WERI-Rb-1 (cell line): ENCODE data around the gene ZFYVE21.

Experiments used
- DNase-seq: peaks from one replicate; pipeline ENCODE4 v3.0.0-alpha.2; 2020
- H3K27ac ChIP-seq: fragments of 250-450 bp; sonication (Bioruptor Pico); 2 replicates; pipeline ENCODE4 v1.5.1; 2020; ENCODE audit warnings: mild to moderate bottlenecking, moderate library complexity
- H3K27me3 ChIP-seq: fragments of 250-450 bp; sonication (Bioruptor Pico); 2 replicates; pipeline ENCODE4 v1.5.1; 2021; ENCODE audit warnings: mild to moderate bottlenecking, low read depth, moderate library complexity; ENCODE audit not compliant: insufficient read depth, severe bottlenecking
- H3K36me3 ChIP-seq: fragments of 250-450 bp; sonication (Bioruptor Pico); 2 replicates; pipeline ENCODE4 v1.5.1; 2020; ENCODE audit warnings: mild to moderate bottlenecking, moderate library complexity
- H3K4me3 ChIP-seq: 2 replicates; pipeline ENCODE4 v1.5.1; 2011; ENCODE audit warnings: low read depth, mild to moderate bottlenecking, control low read depth, low read length
- H3K9me3 ChIP-seq: fragments of 250-450 bp; sonication (Bioruptor Pico); 2 replicates; pipeline ENCODE4 v1.5.1; 2021; ENCODE audit warnings: mild to moderate bottlenecking, moderate library complexity; ENCODE audit not compliant: severe bottlenecking
- CTCF ChIP-seq: IDR thresholded peaks from 2 replicates; pipeline ENCODE4 v1.5.1; 2011; ENCODE audit warnings: low read depth, mild to moderate bottlenecking, control low read depth, inconsistent platforms, low read length

Gene ZFYVE21

DNA sequence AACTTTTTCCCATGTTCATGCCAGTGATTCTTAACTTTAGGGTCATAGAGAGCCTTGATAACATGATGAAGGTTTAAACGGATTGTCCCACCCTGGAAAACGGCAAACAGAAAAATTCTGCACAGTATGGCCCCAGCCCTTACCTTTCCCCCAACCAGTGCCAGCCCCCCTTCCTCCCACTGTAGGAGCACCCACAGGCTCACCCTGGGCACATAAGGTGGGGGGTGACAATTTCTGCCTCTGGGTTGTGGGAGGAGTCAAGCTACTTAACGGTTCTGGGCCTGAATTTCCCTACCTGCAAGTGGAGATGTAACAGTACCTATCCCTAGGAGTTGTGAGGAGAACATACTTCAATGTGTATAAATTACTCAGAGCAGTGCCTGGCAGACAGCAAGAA is 18.4 kb upstream of the ZFYVE21 start:
- Histone ChIP-seq H3K9me3 (no peaks in the 10 kb centered on the region), H3K27ac (no peak overlapping the region), H3K4me3 (no peak overlapping the region), H3K36me3 (peaks cover 77% of the 10 kb centered on the region), H3K27me3 (no peaks in the 10 kb centered on the region)
- no peak for TF ChIP-seq CTCF
- DNase-seq, result no peak

DNA sequence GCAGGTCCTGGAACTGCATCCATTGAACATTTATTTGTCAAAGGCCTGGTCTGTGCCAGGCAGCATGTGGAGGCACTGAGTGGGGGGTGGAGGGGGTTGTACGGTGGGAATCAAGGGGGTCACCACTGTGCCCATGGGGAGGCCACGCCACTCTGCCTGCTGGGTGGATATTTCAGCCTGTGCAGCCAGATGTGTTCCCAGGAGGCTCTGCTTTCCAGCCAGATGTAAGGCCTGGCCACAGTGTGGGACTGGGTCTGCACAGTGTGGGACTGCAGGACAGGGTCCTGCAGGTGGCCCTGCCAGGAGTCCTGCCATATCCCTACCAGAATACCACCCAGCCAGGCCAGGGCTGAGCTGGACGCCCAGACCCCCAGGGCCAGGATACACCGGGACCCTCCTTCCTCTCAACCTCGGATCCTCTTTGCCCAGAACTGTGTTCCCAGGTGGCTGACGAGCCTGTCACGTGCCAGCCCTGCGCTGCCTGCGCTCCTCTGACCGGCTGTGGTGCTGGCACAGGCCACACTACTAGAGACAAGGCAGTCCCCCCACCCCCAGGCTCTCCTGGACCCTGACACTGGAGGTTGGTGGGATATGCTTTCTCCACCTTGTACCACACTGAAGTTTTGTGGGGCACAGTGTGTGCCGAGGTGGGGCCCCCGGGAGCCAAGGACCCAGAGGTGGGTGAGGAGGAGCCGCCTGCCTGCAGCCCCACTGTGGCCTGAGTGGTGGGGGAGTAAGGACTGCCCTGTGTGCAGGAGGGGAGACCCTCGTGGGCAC is 17.8 kb upstream of the ZFYVE21 start:
- H3K36me3 ChIP-seq, result peaks cover 79% of the 10 kb centered on the region

DNA sequence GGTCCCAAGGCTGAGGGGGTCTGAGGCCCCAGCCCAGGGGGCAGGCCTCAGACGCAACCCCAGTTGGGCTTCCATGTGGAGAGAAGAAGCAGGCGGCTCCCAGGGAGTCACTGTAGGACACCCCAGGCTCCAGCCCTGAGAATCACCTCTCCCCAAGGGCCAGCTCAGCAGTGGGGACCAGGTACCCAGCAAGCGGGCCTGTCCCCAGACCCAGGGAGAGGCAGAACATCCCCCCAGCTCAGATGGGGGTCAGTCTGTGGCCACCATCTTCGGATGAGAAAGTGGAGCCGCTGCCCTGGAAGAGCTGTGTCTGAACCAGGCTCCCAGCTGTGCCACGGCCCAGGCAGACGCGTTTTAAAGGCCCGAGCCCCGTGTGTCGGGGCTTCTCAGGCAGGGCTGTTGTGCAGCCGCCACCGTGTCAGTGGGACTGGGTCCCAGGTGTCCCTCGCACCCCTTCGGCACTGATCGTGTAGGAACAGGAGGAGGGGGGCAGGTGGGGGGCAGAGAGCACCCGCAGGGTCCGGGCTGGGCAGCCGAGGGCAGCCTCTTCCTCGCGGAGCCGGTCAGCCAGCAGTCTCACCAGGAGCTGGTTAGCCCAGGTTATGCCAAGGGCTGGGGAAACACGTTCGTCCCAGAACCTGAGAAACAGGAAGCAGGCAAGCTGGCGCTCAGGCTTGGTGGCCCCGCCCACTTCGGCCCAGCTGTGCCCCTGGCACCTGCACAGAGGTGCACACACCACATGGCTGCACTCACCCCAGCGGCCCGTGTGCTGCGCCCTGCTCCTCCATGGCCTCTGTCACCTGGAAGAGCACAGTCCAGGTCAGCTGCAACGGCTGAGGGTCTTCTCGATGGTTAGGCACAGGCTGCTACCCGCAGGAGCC is 17.0 kb upstream of the ZFYVE21 start:
- no peak overlapping the region for H3K27ac ChIP-seq
- peaks cover 79% of the 10 kb centered on the region for H3K36me3 ChIP-seq
- no peaks in the 10 kb centered on the region for H3K27me3 ChIP-seq
- no peak overlapping the region for H3K4me3 ChIP-seq
- H3K9me3 ChIP-seq, result no peaks in the 10 kb centered on the region
- no peak for TF ChIP-seq CTCF
- DNase-seq, result no peak

More for the DNA sequence above, 17.8 kb upstream of the ZFYVE21 start:
- Histone ChIP-seq H3K4me3 (no peak overlapping the region), H3K9me3 (no peaks in the 10 kb centered on the region), H3K27me3 (no peaks in the 10 kb centered on the region), H3K27ac (no peak overlapping the region)
- no peak for TF ChIP-seq CTCF
- no peak for DNase-seq

DNA sequence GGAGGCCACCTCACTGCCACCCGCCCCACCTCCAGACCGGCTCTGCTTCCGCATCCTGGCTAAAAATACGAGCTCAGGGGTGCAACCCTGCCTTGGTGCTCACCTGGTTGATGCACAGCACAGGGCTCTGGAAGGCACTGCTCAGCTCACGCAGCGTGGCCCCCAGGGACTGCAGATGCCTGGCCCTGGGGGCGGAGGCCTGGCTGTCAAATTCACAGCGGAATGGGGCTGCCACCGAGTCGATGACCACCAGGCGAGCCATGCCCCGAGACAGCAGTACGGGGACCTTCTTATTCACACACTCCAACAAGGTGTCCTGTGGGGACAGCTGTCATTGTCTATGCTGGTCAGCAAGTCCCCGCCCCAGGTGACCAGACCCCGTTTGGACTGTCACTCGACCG is 16.3 kb upstream of the ZFYVE21 start:
- no peak for DNase-seq
- Histone ChIP-seq H3K9me3 (no peaks in the 10 kb centered on the region), H3K4me3 (no peak overlapping the region), H3K36me3 (peaks cover 79% of the 10 kb centered on the region), H3K27ac (no peak overlapping the region), H3K27me3 (no peaks in the 10 kb centered on the region)
- no peak for TF ChIP-seq CTCF

- Histone ChIP-seq H3K27me3 (no peaks in the 10 kb centered on the region), H3K4me3 (no peak overlapping the region), H3K36me3 (peaks cover 79% of the 10 kb centered on the region), H3K9me3 (no peaks in the 10 kb centered on the region), H3K27ac (no peak overlapping the region)
- TF ChIP-seq CTCF, result no peak
- no peak for DNase-seq
These were observed 15.5 kb upstream of the ZFYVE21 start for GRCh38 chr14:103699901-103700752.
